Measurements from ENCODE around the gene STK25.
A peak's percentile ranks its signal among the peaks of the same experiment; 100 is the strongest.

STK25 gene

DNA sequence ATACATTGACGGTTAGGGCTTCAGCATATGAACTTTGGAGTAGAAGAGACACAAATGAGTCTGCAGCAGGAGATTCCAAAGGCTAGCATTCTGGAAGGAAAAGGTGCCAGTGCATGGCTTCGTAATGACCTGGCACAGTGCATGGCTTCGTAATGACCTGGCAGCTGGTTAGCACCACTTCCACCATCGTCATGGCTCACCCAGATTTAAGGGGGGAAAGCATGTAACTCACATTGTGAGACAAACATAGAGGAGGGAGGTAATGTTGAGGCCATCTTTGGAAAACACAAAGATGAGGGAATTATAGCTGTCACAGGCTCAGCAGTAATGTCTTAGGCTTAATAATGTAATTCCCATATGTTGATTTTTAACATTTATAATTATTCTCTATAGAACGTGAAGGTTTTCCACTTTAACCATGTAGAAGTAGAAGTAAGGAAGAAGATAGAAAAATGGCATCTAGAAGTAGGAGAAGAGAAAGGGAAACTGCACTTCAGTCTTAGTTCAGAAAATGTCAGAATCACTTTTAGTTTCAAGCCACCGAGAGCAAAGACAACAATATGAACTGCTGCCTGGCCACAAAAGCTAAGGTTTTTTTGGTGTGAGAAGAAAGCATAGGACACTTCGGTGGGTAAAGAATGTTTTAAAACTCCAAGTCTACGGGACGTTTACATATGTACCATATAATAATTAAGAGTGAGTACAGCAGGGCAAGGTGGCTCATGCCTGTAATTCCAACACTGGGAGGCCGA, 6.8 kb upstream of the STK25 start:
- Histone ChIP-seq H3K36me3 (no peaks in the 10 kb centered on the region), H3K27me3 (no peaks in the 10 kb centered on the region), H3K4me1 (no peaks in the 10 kb centered on the region), H3K4me3 (ENCODE audit: low read depth, low read length) (no peak overlapping the region), H3K9me3 (no peaks in the 10 kb centered on the region)
- TF ChIP-seq, protein P1, sequence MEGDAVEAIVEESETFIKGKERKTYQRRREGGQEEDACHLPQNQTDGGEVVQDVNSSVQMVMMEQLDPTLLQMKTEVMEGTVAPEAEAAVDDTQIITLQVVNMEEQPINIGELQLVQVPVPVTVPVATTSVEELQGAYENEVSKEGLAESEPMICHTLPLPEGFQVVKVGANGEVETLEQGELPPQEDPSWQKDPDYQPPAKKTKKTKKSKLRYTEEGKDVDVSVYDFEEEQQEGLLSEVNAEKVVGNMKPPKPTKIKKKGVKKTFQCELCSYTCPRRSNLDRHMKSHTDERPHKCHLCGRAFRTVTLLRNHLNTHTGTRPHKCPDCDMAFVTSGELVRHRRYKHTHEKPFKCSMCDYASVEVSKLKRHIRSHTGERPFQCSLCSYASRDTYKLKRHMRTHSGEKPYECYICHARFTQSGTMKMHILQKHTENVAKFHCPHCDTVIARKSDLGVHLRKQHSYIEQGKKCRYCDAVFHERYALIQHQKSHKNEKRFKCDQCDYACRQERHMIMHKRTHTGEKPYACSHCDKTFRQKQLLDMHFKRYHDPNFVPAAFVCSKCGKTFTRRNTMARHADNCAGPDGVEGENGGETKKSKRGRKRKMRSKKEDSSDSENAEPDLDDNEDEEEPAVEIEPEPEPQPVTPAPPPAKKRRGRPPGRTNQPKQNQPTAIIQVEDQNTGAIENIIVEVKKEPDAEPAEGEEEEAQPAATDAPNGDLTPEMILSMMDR (IDR thresholded peaks at IDR 0.05; ENCODE audit: low read depth, low read length): no peak
- DNase-seq: no peak

DNA sequence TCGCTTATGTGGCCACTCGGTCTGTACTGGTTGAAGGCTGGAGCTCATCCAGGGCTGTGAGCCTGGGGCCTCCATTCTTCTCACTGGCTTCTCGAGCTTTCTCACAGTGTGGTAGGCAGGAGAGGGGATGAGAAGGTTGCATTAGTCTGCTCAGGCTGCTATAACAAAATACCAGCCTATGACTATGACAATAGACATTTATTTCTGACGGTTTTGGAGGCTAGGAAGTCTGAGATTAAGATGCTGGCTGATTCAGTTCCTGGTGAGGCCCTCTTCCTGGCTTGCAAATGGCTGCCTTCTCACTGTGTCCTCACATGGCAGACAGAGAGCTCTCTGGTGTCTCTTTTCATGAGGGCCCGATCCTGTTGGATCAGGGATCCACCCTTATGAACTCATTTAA, 6.2 kb upstream of the STK25 start:
- DNase-seq: no peak
- Histone ChIP-seq H3K4me1 (no peaks in the 10 kb centered on the region), H3K36me3 (no peaks in the 10 kb centered on the region), H3K9me3 (no peaks in the 10 kb centered on the region), H3K4me3 (ENCODE audit: low read depth, low read length) (no peak overlapping the region), H3K27me3 (no peaks in the 10 kb centered on the region)
- TF ChIP-seq, protein P1 (IDR thresholded peaks at IDR 0.05; ENCODE audit: low read depth, low read length): no peak

DNA sequence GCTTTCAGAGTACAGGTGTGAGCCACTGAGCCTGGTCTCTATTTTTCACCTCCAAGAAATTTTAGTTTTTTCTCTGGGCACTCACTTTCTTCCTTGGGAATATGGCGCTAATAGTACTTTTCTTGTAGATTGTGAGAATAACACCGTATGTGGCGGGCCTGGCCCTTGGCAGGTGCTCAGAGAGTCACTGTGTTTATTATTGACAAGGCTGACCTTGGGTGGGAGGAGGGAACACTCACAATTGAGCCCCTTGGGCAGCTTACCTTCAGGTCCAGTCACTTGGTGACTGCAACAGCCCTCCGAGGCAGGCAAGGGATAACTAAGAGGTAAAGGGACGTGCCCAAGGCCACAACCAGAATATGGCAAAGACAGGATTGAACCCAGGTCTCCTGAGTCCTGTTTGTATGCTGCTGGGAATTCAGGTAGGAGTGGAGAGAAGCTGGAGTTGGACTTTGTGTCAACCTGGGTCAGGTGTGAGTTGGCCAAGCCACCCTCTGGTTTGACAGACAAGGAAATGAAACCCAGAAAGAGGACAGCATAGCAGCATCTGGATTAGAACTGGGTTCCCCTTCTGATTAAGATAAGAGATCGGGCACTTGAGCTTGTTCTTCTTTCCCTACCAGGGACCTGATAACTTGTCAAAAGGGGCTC, 2.8 kb upstream of the STK25 start:
- H3K9me3 ChIP-seq: peaks cover 4% of the 10 kb centered on the region
- TF ChIP-seq, protein P1 (IDR thresholded peaks at IDR 0.05; ENCODE audit: low read depth, low read length): no peak
- H3K36me3 ChIP-seq: peaks cover 2% of the 10 kb centered on the region; the same call in 1 of the 2 replicates
- H3K4me1 ChIP-seq: no peaks in the 10 kb centered on the region
- DNase-seq: no peak
- no peak overlapping the region for H3K4me3 ChIP-seq (ENCODE audit: low read depth, low read length)
- H3K27me3 ChIP-seq: no peaks in the 10 kb centered on the region

DNA sequence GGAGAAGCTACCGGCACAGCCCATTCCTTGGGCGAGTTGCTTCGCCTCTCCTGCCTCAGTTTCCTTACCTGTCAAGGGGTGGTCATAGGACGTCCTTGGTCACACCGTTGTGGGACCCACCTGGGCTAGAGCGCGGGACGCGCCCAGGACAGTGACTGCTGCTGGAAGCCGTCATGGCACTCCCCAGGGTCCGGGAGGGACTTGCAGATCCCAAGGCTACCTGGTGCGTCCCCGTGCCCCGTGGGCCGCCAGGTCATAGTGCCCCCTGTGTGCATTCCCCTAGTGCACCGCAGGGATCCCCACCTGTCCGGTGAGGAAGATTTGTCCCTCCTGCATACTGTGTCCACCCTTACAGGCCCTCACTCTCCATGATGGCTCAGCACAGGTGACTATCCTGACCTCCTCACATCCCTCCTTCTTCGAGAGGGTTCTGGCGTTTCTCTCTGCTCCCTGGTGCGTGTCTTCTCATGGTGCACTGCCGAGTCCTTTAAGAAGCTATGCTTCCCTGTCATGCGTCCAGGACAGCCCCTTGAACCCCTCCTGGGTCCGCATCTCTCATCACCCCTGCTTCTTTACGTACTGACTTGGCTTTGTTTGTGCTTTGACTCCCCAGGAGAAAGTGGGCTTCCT, 886 bp upstream of the STK25 start:
- peak overlapping the region; percentile 34; the same call in 1 of the 2 replicates for H3K4me3 ChIP-seq (ENCODE audit: low read depth, low read length)
- peaks cover 4% of the 10 kb centered on the region for H3K9me3 ChIP-seq
- no peak for DNase-seq
- peaks cover 11% of the 10 kb centered on the region for H3K36me3 ChIP-seq
- H3K4me1 ChIP-seq: no peaks in the 10 kb centered on the region
- TF ChIP-seq, protein P1 (IDR thresholded peaks at IDR 0.05; ENCODE audit: low read depth, low read length): no peak
- no peaks in the 10 kb centered on the region for H3K27me3 ChIP-seq

DNA sequence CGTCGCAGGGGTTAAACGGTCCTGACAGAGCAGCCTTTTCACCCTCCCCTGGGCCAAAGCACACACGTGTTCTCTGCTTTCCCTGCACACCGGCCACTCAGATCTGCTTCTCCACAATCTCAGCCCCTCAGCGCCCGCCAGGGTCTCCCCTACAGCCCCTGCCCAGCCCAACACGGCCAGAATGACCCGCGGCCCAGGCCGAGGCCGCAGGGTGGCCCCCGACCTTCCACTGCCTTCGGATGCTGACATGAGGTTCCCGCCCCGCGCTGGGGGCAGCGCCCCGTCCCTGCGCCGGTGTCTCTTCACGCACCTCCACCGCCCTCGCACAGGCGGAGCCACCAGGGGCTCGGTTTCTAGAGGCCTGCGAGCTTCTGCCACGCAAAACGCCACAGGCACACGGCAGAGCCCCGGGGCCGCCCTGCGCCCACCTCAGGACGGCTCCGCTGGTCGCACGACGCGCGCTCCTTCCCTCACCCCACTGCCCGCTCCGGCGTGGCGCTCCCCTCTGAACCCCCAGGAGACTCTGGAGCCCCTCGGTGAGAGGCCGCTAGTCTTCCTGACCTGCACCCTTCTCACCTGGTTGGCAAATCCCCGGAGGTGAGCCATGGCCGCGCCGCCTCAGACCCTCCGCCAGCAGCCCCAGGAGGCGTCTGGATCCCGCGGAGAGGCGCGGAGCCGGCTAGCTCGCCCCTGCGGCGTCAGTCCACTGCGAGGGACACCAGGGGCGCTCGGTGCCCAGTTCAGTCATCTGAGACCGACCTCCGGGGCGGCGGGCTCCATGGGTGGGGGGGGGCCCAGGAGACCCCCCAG, 749 bp downstream of the STK25 start:
- Histone ChIP-seq H3K4me1 (no peaks in the 10 kb centered on the region), H3K36me3 (peaks cover 14% of the 10 kb centered on the region), H3K4me3 (ENCODE audit: low read depth, low read length) (peak overlapping the region; percentile 88), H3K27me3 (no peaks in the 10 kb centered on the region), H3K9me3 (peaks cover 4% of the 10 kb centered on the region)
- TF ChIP-seq, protein P1 (IDR thresholded peaks at IDR 0.05; ENCODE audit: low read depth, low read length): peak; percentile 36; the same call in 1 of the 2 replicates
- peak; percentile 81 for DNase-seq

Data from BE2C (cell line).